HUES64 (cell line): Measurements from ENCODE around the gene IFRD2.
"Not testable (repeated sequence)": the region's sequence is repeated elsewhere in the genome, so short reads cannot be mapped to it uniquely, and the experiment has no call there.

Source experiments
- H3K27ac ChIP-seq: 2 replicates; pipeline ENCODE4 v1.7.0; 2013; ENCODE audit warnings: low read depth, low read length, inconsistent platforms
- H3K27me3 ChIP-seq: 2 replicates; pipeline ENCODE4 v1.6.1; 2013; ENCODE audit warnings: mild to moderate bottlenecking, low read length; ENCODE audit not compliant: insufficient read depth
- H3K36me3 ChIP-seq: 2 replicates; pipeline ENCODE4 v1.6.1; 2013; ENCODE audit warnings: mild to moderate bottlenecking, low read length; ENCODE audit not compliant: insufficient read depth
- H3K4me1 ChIP-seq: 2 replicates; pipeline ENCODE4 v1.6.1; 2013; ENCODE audit warnings: mild to moderate bottlenecking, low read length, moderate library complexity; ENCODE audit not compliant: insufficient read depth
- H3K4me3 ChIP-seq: 2 replicates; pipeline ENCODE4 v1.5.1; 2013; ENCODE audit warnings: mild to moderate bottlenecking, low read length, moderate library complexity
- H3K9ac ChIP-seq: 2 replicates; pipeline ENCODE4 v1.6.1; 2013; ENCODE audit warnings: mild to moderate bottlenecking, low read depth, low read length
- H3K9me3 ChIP-seq: 2 replicates; pipeline ENCODE4 v1.6.1; 2013; ENCODE audit warnings: low read depth, low read length; ENCODE audit not compliant: insufficient read depth
- WGBS: fragments of 150-250, 120-280 bp; methylation state at CpG from one replicate; pipeline ENCODE4 v1.1.7; 2013; ENCODE audit warnings: missing lambda C conversion rate; 5-methylcytosine and 5-hydroxymethylcytosine counted together

The IFRD2 gene

GRCh38 chr3:50275996-50276761 is 16.1 kb downstream of the IFRD2 start:
- no peak overlapping the region for H3K9ac ChIP-seq
- no peak overlapping the region for H3K27ac ChIP-seq
- WGBS, result 82% methylated on average over 79 of the region's 79 CpGs
- H3K27me3 ChIP-seq, result peaks cover 44% of the 10 kb centered on the region
- H3K4me3 ChIP-seq, result peak overlapping the region; percentile 54
- peaks cover 2% of the 10 kb centered on the region; the same call in 1 of the 2 replicates for H3K4me1 ChIP-seq
- H3K36me3 ChIP-seq, result no peaks in the 10 kb centered on the region
- H3K9me3 ChIP-seq, result no peaks in the 10 kb centered on the region

- WGBS, result 7% methylated on average over 65 of the region's 65 CpGs
- Histone ChIP-seq H3K9ac (peak overlapping the region; percentile 24; the same call in 1 of the 2 replicates), H3K4me3 (peak overlapping the region; percentile 54), H3K27ac (no peak overlapping the region), H3K36me3 (no peaks in the 10 kb centered on the region), H3K9me3 (no peaks in the 10 kb centered on the region), H3K27me3 (peaks cover 44% of the 10 kb centered on the region), H3K4me1 (peaks cover 2% of the 10 kb centered on the region; the same call in 1 of the 2 replicates)
These were observed 16.9 kb downstream of the IFRD2 start for GRCh38 chr3:50275141-50275995.

- H3K9me3 ChIP-seq, result no peaks in the 10 kb centered on the region
- H3K36me3 ChIP-seq, result no peaks in the 10 kb centered on the region
- H3K9ac ChIP-seq, result no peak overlapping the region
- peaks cover 44% of the 10 kb centered on the region for H3K27me3 ChIP-seq
- peaks cover 8% of the 10 kb centered on the region for H3K4me1 ChIP-seq
- H3K4me3 ChIP-seq, result peak overlapping the region; percentile 54
- H3K27ac ChIP-seq, result no peak overlapping the region
- WGBS, result 12% methylated on average over 22 of the region's 26 CpGs
These were observed 17.7 kb downstream of the IFRD2 start for GRCh38 chr3:50274371-50275104.

GRCh38 chr3:50273689-50274065 is 18.6 kb downstream of the IFRD2 start:
- Histone ChIP-seq H3K4me3 (no peak overlapping the region), H3K27ac (no peak overlapping the region), H3K9ac (no peak overlapping the region), H3K9me3 (no peaks in the 10 kb centered on the region), H3K27me3 (peaks cover 44% of the 10 kb centered on the region), H3K4me1 (peaks cover 13% of the 10 kb centered on the region), H3K36me3 (no peaks in the 10 kb centered on the region)
- WGBS, result 69% methylated on average over 31 of the region's 31 CpGs

GRCh38 chr3:50272911-50273688 is 19.1 kb downstream of the IFRD2 start:
- no peaks in the 10 kb centered on the region for H3K36me3 ChIP-seq
- WGBS, result 10% methylated on average over 61 of the region's 61 CpGs
- peak overlapping the region; percentile 47 for H3K4me3 ChIP-seq
- no peak overlapping the region for H3K27ac ChIP-seq
- no peak overlapping the region; the same call in 1 of the 2 replicates for H3K9ac ChIP-seq
- peaks cover 44% of the 10 kb centered on the region for H3K27me3 ChIP-seq
- H3K4me1 ChIP-seq, result peaks cover 13% of the 10 kb centered on the region
- H3K9me3 ChIP-seq, result no peaks in the 10 kb centered on the region

- peaks cover 17% of the 10 kb centered on the region for H3K4me1 ChIP-seq
- WGBS, result 94% methylated on average over 6 of the region's 10 CpGs
- peaks cover 42% of the 10 kb centered on the region for H3K27me3 ChIP-seq
- H3K9ac ChIP-seq, H3K9me3 ChIP-seq, H3K27ac ChIP-seq, H3K36me3 ChIP-seq, H3K4me3 ChIP-seq: not testable (repeated sequence)
These were observed 19.7 kb downstream of the IFRD2 start for GRCh38 chr3:50272538-50272910.

GRCh38 chr3:50271314-50271936 is 20.8 kb downstream of the IFRD2 start:
- H3K4me1 ChIP-seq, result peaks cover 26% of the 10 kb centered on the region
- no peak overlapping the region for H3K9ac ChIP-seq
- H3K4me3 ChIP-seq, result no peak overlapping the region

GRCh38 chr3:50270422-50271224 is 21.6 kb downstream of the IFRD2 start:
- 91% methylated on average over 19 of the region's 19 CpGs for WGBS
- Histone ChIP-seq H3K4me3 (no peak overlapping the region), H3K27me3 (peaks cover 27% of the 10 kb centered on the region), H3K9ac (no peak overlapping the region), H3K9me3 (no peaks in the 10 kb centered on the region), H3K36me3 (no peaks in the 10 kb centered on the region), H3K27ac (no peak overlapping the region), H3K4me1 (peaks cover 27% of the 10 kb centered on the region)

More at GRCh38 chr3:50271314-50271936, 20.8 kb downstream of the IFRD2 start:
- H3K9me3 ChIP-seq, result no peaks in the 10 kb centered on the region
- H3K27me3 ChIP-seq, result peaks cover 35% of the 10 kb centered on the region
- H3K36me3 ChIP-seq, result no peaks in the 10 kb centered on the region
- H3K27ac ChIP-seq, result no peak overlapping the region
- WGBS, result 87% methylated on average over 10 of the region's 10 CpGs

GRCh38 chr3:50269977-50270413 is 22.2 kb downstream of the IFRD2 start:
- H3K27me3 ChIP-seq, result peaks cover 21% of the 10 kb centered on the region
- H3K27ac ChIP-seq, result no peak overlapping the region
- no peak overlapping the region for H3K4me3 ChIP-seq
- no peak overlapping the region for H3K9ac ChIP-seq
- WGBS, result 93% methylated on average over 8 of the region's 8 CpGs
- peaks cover 30% of the 10 kb centered on the region for H3K4me1 ChIP-seq
- no peaks in the 10 kb centered on the region for H3K9me3 ChIP-seq
- H3K36me3 ChIP-seq, result no peaks in the 10 kb centered on the region
